IPS DF 6.9 (cell line): ENCODE results near the gene CAND2.

Experiments
- DNase-seq: peaks from one replicate; pipeline ENCODE4 v3.0.0-alpha.2; 2013; ENCODE audit warnings: low read depth, low spot score
- H3K27ac ChIP-seq: one replicate; pipeline ENCODE4 v1.5.1; 2013; ENCODE audit warnings: low read length, control low read depth
- H3K27me3 ChIP-seq: 2 replicates; pipeline ENCODE4 v1.6.1; 2013; ENCODE audit warnings: mild to moderate bottlenecking, low read length; ENCODE audit not compliant: control insufficient read depth, insufficient read depth
- H3K36me3 ChIP-seq: 2 replicates; pipeline ENCODE4 v1.6.1; 2013; ENCODE audit warnings: low read length; ENCODE audit not compliant: control insufficient read depth, insufficient read depth
- H3K4me1 ChIP-seq: 2 replicates; pipeline ENCODE4 v1.6.1; 2013; ENCODE audit warnings: low read length; ENCODE audit not compliant: control insufficient read depth, insufficient read depth
- H3K4me3 ChIP-seq: 2 replicates; pipeline ENCODE4 v1.5.1; 2013; ENCODE audit warnings: mild to moderate bottlenecking, low read length
- H3K9me3 ChIP-seq: 2 replicates; pipeline ENCODE4 v1.6.1; 2013; ENCODE audit warnings: low read length, inconsistent platforms; ENCODE audit not compliant: control insufficient read depth, insufficient read depth
- whole genome bisulfite sequencing: extraction: QIAGEN DNeasy Blood & Tissue Kit; methylation state at CpG from one replicate; pipeline ENCODE4 v1.1.7; 2013; ENCODE audit warnings: mixed read lengths, missing lambda C conversion rate; ENCODE audit not compliant: insufficient read length, insufficient coverage; 5-methylcytosine and 5-hydroxymethylcytosine counted together

The CAND2 gene

DNA sequence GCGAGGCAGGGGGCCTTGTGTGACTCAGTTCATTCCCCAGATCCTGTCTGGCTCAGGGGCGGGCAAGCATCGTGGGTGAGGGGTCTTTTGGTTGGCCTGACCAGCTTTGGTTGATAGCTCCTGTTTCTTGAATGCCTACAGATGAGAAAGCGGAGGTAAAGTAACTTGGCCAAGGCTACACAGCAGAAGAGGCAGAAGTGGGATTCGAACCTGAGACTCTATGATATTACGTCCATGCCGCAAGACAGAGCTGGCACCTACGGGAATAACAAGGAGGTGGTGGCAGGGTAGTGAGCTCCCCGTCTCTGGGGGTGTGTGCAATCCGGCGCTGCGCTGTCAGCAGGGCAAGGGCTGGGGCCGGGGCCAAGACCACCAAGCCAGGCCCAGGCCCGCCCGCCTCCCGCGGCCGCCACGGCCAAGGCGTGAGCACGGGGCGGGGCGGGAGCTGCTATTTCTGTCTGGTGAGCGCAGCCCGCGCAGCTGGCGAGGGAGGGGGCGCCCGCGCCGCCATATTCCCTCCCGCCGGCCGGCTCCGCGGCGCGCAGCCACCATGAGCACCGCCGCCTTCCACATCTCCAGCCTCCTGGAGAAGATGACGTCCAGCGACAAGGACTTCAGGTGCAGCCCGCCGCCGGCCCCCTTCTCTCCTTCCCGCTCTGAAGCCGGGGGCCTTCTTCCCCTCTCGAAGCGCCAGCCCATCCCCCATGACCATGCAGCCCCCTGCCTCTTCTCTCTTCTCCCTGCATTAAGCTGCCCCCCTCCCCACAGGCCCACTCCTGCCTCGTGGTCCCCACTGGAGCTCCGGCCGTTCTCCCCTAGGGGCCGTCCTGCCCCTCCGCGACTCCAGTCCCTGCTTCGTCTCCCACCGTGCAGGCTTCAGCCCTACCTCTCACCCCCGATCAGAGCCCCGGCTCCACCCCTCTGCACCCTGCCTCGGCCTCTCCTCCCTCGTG, at the start of gene CAND2:
Gene CAND2 (plus strand): TSS at position 510 of the 953 bp plus-strand sequence. CDS start 41 bp downstream, at position 551.
- no peaks in the 10 kb centered on the region for H3K27me3 ChIP-seq
- H3K4me1 ChIP-seq: peaks cover 3% of the 10 kb centered on the region
- H3K36me3 ChIP-seq: no peaks in the 10 kb centered on the region
- DNase-seq: no peak
- H3K4me3 ChIP-seq: peak within 1 kb of the TSS; percentile 96
- H3K9me3 ChIP-seq: no peaks in the 10 kb centered on the region
- H3K27ac ChIP-seq: no peak within 1 kb of the TSS
- no CpG with 5 or more reads among the region's 61 CpGs for WGBS

DNA sequence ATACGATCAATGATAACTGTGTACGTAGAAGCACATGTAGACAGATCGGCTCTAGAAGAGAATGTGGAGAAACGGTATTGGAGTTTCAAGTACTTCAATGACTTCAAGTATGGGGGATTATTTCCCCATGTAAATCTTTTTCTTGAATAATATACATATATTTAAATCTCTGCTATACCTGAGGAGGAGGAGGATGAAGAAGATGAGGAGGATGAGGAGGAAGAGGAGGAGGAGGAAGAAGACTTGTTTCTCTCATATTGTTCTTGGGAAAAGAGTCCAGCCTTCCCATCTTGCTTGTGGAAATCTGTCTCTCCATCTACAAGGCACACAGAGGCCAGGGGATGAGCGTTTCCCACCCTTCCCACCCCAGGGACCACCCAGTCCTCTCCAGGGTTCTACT, 48.0 kb upstream of the CAND2 start:
- WGBS: no CpG with 5 or more reads among the region's 5 CpGs
- Histone ChIP-seq H3K27me3 (no peaks in the 10 kb centered on the region), H3K36me3 (no peaks in the 10 kb centered on the region), H3K27ac (no peak overlapping the region), H3K4me1 (no peaks in the 10 kb centered on the region), H3K4me3 (no peak overlapping the region), H3K9me3 (no peaks in the 10 kb centered on the region)
- no peak for DNase-seq

GRCh38 chr3:12750223-12750622, 46.3 kb upstream of the CAND2 start:
- no peaks in the 10 kb centered on the region for H3K4me1 ChIP-seq
- no CpG with 5 or more reads among the region's 3 CpGs for WGBS
- no peaks in the 10 kb centered on the region for H3K27me3 ChIP-seq
- no peak for DNase-seq
- H3K27ac ChIP-seq: no peak overlapping the region
- no peak overlapping the region for H3K4me3 ChIP-seq
- H3K36me3 ChIP-seq: no peaks in the 10 kb centered on the region
- H3K9me3 ChIP-seq: no peaks in the 10 kb centered on the region

DNA sequence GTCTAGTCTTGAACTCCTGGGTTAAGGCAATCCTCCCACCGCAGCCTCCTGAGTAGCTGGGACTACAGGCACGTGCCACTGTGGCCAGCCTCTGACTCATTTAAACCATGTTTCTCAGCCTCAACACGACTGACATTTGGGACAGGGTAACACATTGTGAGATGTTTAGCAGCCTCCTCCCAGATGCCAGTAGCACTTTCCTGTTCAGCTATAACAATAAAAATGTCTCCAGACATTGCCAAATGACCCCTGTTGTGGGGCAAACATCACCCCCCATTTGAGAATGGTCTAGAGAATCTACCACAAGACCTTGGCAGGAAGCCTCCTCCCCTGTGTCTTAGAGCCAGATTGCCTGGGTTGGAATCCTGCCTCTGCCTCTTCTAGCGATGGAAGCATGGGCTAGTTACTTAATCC, 45.8 kb upstream of the CAND2 start:
- H3K27me3 ChIP-seq: no peaks in the 10 kb centered on the region
- H3K4me1 ChIP-seq: no peaks in the 10 kb centered on the region
- no CpG with 5 or more reads among the region's 4 CpGs for WGBS
- H3K4me3 ChIP-seq: no peak overlapping the region
- H3K9me3 ChIP-seq: no peaks in the 10 kb centered on the region
- no peak for DNase-seq
- H3K36me3 ChIP-seq: no peaks in the 10 kb centered on the region
- no peak overlapping the region for H3K27ac ChIP-seq

DNA sequence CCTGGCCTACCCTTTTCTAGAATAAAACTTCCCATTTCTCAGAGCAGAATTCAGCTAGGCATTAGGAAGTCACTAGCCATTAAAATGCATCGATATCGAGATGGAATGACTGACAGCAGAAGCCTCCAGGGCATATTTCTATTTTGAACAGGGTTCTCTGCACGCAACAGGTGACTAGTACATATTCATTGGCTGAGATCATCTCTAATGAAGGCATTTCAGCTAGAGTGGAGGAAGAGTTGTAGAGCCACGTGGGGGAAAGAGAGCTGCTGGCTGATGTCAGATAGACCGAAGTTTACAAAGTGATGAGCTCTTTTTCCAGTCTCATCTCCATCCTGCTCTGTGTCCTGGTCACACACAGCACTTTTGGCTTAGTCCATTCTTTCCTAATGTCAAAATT, 44.9 kb upstream of the CAND2 start:
- no CpG with 5 or more reads among the region's 5 CpGs for WGBS
- H3K9me3 ChIP-seq: no peaks in the 10 kb centered on the region
- no peaks in the 10 kb centered on the region for H3K27me3 ChIP-seq
- no peak overlapping the region for H3K4me3 ChIP-seq
- no peaks in the 10 kb centered on the region for H3K36me3 ChIP-seq
- no peak overlapping the region for H3K27ac ChIP-seq
- no peaks in the 10 kb centered on the region for H3K4me1 ChIP-seq
- no peak for DNase-seq

GRCh38 chr3:12752102-12752501, 44.4 kb upstream of the CAND2 start:
- no peaks in the 10 kb centered on the region for H3K36me3 ChIP-seq
- DNase-seq: no peak
- no peaks in the 10 kb centered on the region for H3K27me3 ChIP-seq
- H3K4me3 ChIP-seq: no peak overlapping the region
- no peaks in the 10 kb centered on the region for H3K9me3 ChIP-seq
- no peaks in the 10 kb centered on the region for H3K4me1 ChIP-seq
- no peak overlapping the region for H3K27ac ChIP-seq
- WGBS: no CpG with 5 or more reads among the region's 3 CpGs

- Histone ChIP-seq H3K27me3 (no peaks in the 10 kb centered on the region), H3K4me3 (no peak overlapping the region), H3K4me1 (no peaks in the 10 kb centered on the region), H3K9me3 (no peaks in the 10 kb centered on the region), H3K36me3 (no peaks in the 10 kb centered on the region), H3K27ac (no peak overlapping the region)
- no peak for DNase-seq
- no CpG with 5 or more reads among the region's 2 CpGs for WGBS
Observed at GRCh38 chr3:12752809-12753208, 43.7 kb upstream of the CAND2 start.

- no CpG with 5 or more reads among the region's 9 CpGs for WGBS
- no peak overlapping the region for H3K27ac ChIP-seq
- H3K9me3 ChIP-seq: no peaks in the 10 kb centered on the region
- H3K36me3 ChIP-seq: no peaks in the 10 kb centered on the region
- no peaks in the 10 kb centered on the region for H3K27me3 ChIP-seq
- H3K4me1 ChIP-seq: no peaks in the 10 kb centered on the region
- no peak for DNase-seq
- no peak overlapping the region for H3K4me3 ChIP-seq
Observed at GRCh38 chr3:12753275-12754028, 43.0 kb upstream of the CAND2 start.

DNA sequence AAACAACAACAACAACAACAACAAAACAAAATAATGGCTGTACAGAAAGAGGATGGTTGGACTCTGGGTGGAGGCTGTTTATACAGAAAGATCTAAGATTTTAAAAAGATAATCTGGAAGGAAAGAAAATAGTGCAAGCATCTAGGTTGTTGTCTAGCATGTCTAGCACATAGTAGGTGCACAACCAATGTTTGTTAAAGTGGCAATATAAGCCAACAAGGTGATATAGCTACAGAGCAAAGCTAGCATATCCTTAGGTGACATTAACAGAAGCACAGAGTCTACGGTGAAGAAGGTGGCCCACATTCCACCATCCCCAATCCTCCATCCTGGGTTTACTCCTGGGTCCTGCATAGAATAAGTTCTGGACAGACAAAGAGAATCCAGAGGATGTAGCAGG, 42.2 kb upstream of the CAND2 start:
- H3K36me3 ChIP-seq: no peaks in the 10 kb centered on the region
- no peak for DNase-seq
- WGBS: no CpG with 5 or more reads among the region's 1 CpG
- peaks cover 2% of the 10 kb centered on the region; the same call in 1 of the 2 replicates for H3K4me1 ChIP-seq
- H3K9me3 ChIP-seq: no peaks in the 10 kb centered on the region
- H3K27me3 ChIP-seq: no peaks in the 10 kb centered on the region
- H3K4me3 ChIP-seq: no peak overlapping the region
- H3K27ac ChIP-seq: no peak overlapping the region

DNA sequence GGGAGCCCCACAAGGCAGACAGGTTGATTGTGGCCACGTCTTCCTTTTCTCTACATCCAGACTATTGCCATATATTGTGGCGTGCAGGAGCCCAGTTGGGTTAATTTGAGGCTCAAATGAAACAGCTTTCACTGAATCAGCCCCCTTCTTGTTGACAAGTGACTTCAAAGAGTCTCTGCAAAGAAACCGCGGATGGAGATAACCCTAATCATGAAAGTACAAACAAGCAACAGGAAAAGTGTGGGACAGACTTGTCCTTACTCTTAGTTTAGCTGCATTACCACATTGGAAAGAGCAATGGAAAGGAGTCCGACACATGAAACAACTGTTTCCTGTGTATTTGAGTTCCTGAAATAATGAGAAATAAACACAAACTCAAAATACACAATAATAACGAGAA, 40.7 kb upstream of the CAND2 start:
- no peak overlapping the region for H3K27ac ChIP-seq
- no peak for DNase-seq
- no peaks in the 10 kb centered on the region for H3K36me3 ChIP-seq
- 100% methylated on average over 1 of the region's 6 CpGs for WGBS
- H3K4me1 ChIP-seq: peaks cover 3% of the 10 kb centered on the region; the same call in 1 of the 2 replicates
- no peaks in the 10 kb centered on the region for H3K9me3 ChIP-seq
- H3K27me3 ChIP-seq: no peaks in the 10 kb centered on the region
- no peak overlapping the region for H3K4me3 ChIP-seq
